Retina (tissue), 1 donor: ENCODE results near the gene SPDYC.
"Not testable (repeated sequence)": the region's sequence is repeated elsewhere in the genome, so short reads cannot be mapped to it uniquely, and the experiment has no call there.

Experiments used
- DNase-seq: peaks from one replicate; pipeline ENCODE4 v3.0.0-alpha.2; 2016

SPDYC gene

DNA sequence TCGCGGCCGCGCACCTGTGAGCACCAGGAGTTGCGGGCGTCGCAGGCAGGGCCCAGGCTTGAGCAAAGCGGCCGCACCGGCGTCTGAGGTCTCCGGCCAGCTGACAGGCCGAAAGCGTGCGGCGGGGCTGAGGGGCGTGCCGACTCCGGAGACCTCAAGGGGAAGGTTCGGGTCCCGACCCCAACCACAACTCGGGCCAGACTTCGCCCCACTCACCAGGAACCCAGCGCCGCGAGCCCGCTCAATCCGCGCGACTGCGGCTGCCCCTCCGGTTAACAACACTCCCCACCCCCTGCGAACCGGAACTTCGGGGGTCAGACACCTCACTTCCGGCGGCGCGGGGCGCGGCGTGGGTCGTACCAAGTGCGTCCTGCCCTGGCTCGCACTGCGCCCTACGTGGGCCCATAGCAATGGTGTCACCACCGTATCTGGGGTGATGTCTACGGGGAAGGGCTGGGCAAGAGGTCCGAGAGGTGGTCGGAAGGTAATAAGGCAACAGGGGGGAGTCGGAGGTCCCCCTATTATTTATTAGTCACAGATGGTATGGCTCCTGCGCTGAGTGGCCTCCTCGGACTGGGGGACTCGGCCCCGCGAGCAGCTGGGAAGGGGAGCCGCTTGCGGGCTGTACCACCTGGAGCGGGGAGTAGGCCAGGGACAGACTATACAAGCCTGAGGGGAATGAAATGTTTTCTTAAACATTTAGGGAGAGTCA is 35.6 kb upstream of the SPDYC start, which contains the start of gene SYVN1:
TSS of gene SYVN1 (minus strand) at position 280 of the 712 bp plus-strand sequence. CDS start 918 bp downstream, outside the sequence.
- peak; percentile 99 for DNase-seq

DNA sequence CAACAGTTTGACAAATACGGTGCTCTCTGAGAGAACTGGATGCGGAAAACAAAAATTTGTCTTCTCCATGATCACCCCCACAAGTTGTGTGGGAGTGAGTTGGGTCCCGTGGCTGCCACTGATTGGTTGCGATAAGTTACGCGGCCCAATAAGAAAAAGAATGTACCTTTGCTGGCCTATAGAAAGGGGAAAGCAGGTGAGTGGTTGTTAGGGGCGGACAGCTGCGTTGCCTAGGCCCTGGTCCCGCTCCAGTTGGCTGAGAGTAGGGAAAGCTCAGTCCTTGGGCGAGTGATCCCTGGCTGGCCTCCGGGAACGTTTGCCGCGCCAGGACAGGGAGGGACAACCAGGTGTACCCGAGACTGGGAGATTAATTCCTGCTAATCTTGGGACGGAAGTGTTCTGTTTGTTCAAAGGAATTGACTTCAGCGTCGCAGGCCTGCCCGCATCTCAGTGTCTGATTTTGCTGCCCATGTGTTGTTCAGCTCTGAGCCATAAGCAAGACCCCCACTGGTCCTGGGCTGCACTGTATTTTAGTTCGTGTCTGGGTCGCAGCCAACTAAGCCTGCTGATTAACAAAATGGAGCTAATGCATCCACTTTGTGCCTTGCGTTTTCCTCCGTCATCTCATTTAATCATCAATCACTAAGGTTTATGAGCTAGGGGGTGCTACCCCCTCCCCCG is 34.9 kb upstream of the SPDYC start:
- no peak for DNase-seq

DNA sequence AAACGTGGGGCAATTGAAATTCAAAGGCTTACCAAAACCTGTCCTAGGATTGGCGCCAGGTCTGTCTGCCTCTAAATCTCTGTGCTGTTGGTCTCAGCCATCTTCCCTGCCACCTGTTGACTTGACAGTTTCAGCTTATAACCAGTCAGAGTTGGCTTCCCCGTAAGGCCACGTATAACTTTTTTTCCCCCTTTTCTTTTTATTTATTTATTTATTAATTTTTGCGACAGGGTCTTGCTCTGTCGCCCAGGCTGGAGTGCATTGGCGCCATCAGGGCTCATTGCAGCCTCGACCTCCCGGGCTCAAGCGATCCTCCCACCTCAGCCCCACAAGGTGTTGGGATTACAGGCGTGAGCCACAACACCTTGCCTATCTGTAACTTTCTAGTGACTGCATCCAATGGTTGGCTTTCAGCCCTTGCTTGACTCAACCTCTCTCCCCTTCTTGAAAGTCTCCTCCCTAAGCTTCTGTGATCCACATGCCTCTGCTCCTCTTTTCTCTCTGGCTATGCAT is 34.3 kb upstream of the SPDYC start:
- DNase-seq: no peak

DNA sequence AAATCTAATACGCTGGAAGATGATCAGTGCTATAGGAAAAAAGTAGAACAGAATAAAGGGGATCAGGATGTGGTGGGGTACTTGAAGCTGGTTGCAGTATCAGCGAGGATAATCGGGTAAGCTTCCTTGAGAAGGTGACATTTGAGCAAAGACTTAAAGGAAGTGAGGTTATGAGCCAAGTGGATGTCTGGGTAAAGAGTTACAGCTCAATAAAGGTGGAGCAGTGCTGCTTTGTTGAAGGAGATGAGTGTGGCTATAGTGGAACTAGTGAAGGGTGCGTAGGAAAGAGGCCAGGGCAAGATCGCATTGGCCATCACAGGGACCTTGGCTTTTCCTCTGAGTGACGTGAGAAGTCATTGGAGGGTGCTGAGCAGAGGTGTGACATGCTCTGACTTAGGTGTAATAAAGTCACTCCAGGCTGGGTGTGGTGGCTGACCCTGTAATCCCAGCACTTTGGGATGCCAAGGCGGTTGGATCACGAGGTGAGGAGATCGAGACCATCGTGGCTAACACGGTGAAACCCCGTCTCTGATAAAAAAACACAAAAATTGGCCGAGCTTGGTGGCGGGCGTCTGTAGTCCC is 33.4 kb upstream of the SPDYC start:
- no peak for DNase-seq

DNA sequence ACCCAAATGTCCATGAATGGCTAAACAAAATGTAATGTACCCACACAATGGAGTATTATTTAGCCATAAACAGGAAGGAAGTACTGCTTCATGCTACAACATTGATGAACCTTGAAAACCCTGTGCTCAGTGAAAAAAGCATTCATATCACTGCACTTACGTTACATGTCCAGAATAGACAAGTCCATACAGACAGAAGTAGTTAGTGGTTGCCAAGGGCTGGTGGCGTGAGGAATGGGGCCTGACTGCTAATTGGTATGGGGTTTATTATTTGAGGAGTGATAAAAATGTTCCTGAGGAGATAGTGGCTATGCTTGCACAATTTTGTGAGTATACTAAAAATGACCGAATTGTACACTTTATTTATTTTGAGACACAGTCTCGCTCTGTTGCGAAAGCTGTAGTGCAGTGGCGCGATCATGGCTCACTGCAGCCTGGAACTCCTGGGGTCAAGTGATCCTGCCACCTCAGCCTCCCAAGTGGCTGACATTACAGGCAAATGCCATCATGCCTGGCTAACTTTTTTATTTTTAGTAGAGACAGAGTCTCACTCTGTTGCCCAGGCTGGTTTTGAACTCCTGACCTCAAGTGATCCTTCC is 28.0 kb upstream of the SPDYC start:
- no peak for DNase-seq

DNA sequence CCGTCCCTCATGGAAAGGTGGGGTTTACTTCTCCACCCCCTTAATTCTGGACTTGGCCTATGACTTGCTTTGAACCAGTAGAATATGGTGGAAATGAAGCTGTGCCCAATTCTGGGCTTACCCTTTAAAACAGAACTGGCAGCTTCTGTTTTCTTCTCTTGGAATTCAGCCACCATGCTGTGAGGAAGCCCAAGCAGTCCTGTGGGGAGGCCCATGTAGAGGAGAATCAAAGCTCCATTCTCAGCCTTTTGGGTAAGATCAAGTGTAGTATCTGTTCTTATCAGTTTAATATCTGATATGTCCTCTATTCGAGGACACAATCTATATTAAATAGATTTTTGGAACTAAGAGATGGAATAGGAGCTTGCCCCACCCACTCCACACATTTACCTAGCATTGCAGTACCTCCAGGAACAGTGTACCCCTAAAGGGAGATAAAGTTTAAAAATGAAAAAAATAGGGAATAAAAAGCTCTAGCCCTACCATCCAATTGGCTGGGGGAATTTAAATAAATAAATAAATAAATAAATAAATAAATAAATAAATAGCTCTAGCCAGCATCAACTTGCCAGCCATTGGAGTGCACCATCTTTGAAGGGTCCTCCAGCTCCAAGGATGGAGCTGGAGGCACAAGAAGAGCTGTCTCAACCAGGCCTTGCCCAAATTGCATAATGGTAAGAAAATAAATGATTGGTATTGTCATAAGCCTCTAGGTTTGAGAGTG is 22.5 kb upstream of the SPDYC start:
- DNase-seq: no peak

DNA sequence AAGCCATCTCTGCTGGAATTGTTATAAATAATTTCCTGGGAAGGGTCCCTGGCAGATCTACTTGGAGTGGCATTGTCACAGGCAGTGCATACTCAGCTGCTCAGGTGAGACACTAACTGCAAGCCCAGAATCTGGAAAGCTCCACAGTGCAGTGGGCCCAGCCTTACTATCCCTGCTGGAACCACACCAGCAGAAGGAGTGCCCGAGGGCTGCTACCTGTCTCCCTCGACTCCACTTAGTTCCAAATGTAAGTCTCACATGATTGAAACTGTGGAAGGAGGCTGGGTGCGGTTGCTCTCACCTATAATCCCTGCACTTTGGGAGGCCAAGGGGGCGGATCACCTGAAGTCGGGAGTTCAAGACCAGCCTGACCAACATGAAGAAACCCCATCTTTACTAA is 21.4 kb upstream of the SPDYC start:
- DNase-seq: no peak

DNA sequence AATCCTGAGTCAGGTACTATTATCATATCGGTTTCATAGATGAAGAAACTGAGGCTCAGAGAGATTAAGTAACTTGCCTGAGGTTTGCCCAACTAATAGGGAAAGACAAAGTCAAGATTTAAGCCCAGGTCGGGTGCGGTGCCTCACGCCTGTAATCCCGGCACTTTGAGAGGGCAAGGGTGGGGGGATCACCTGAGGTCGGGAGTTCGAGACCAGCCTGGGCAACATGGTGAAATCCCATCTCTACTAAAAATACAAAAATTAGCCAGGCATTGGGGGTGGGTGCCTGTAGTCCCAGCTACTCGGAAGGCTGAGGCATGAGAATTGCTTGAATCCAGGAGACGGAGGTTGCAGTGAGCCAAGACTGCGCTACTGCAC is 19.9 kb upstream of the SPDYC start:
- DNase-seq: not testable (repeated sequence)

DNA sequence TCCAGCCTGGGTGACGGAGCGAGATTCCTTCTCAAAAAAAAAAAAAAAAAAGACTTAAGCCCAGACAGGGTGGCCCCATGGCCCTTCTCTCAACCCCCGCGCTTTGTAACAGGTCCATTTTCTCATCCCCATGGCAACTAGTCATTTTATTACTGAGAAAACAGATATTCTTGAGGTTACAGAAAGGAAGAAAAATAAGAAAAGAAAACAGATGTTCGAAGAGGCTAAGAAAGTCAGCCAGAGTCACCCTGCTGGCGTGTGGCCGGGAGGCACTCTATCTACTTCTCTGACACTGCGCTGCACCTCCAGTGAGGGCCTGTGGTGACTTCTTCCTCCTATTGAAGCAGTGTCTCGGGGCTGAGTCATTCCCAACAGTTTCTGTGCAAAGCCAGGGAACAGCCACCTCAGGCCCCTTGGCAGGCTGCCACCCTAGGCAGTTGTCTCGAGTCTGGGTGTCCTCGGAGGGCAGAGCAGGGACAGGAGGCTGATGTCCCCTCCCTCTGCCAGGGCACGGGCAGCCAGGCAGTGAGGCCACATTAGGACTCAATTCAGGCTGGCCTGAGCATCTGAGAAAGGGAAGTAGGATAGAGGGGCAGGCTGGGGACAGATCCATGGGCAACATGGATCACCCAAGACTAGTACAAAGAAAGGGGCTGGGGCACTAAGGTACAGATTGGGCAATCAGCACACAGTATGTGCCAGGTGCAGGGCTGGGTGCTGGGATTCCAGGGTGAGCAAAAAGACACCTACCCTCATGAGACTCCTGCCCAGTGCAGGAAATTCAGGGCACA is 19.3 kb upstream of the SPDYC start:
- DNase-seq: no peak

DNA sequence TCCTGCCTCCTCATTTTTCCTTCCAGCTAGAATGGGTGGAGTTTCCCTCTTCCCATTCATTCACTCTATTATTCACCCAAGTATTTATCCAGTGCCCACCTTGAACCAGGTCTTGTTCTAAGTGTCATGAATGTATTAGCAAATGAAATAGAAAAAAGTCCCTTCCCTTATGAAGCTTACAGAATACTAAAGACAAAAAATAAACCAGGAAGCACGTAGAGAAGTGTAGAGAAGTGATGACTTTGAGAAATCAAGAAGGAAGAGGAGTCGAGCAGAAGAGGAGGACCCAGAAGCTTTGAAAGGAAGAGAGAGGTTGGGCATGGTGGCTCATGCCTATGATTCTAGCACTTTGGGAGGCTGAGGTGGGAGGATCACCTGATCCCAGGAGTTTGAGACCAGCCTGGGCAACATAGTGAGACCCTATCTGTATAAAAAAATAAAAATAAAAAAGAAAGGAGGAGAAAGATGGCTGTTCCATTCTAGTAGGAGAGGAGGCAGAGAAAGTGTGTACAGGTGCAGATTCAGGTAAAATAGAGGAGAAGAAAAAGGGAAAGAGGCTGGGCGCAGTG is 18.6 kb upstream of the SPDYC start:
- DNase-seq: no peak

DNA sequence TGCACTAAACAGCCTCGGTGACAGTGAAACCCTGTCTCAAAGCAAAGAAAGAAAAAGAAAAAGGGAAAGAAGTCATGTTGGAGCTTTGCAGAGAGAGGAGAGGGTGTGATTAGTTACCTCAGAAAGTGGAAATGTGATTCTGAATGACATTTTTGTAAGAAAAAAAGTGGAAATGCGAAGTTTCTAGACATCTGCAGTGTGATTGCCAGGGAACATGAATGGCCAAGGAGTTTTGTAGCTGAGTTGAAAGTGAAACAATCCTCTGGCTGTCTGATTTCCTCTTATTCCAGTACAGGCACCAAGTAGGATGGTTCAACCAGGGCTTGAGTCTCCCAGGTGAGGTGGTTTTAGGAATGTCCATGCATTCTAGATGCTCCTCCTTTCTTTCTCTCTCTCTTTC is 17.9 kb upstream of the SPDYC start:
- no peak for DNase-seq

DNA sequence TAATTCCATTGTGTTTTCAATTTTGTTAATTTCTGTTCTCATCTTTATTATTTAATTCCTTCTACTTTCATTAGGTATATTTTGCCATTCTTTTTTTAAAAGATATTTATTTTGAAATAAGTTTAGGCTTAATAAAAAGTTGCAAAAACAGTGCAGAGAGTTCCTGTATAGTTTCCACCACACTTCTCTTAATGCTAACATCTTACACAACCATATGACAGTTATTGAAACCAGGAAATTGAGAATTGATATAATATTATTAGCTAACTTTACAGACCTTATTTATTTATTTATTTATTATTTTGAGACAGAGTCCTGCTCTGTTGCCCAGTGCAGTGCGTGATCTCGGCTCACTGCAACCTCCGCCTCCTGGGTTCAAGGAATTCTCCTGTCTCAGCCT is 13.8 kb upstream of the SPDYC start:
- no peak for DNase-seq

DNA sequence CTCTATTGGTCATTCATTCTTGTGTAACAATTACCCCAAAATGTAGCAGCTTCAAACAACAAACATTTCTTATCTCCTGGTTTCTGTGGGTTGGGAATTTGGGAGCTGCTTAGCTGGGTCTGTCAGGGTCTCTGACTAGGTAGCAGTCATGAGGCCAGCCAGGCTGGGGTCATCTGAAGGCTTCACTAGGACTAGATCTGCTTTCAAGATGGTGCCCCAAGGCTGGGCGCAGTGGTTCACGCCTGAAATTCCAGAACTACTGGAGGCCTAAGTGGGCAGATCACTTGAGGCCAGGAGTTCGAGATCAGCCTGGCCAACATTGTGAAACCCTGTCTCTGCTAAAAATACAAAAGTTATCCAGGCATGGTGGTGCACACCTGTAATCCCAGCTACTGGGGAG is 13.1 kb upstream of the SPDYC start:
- DNase-seq: no peak

DNA sequence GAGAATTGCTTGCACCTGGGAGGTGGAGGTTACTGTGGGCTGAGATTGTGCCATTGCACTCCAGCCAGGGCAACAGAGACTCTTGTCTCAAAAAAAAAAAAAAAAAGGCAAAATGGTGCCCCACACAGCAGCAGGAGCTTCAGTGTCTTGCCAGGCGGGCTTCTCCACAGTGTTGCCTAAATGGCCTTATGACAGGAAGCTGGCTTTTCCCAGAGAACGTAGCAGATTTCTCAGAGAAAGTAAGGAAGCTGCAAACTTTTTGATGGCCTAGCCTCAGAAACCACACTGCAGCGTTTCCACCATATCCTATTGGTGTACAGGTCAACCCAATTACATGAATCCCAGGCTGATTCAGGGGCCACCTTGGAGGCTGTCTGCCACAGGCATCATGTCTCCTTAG is 12.7 kb upstream of the SPDYC start:
- no peak for DNase-seq

DNA sequence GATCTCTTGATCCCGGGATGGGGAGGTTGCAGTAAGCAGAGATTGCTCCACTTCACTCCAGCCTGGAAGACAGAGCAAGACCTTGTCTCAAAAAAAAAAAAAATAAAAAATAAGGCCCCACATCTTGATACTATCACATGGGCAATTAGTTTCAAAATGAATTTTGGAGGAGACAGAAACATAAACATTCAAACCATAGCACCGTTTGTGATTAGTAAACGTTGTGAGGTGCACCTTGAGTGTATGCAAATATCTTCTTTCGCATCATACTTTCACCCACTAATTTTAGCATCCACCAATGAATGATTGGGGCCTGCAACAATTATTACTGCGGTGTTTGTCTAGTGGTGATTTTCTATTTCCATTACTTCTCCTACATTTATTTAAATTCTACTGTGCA is 11.0 kb upstream of the SPDYC start:
- DNase-seq: no peak

DNA sequence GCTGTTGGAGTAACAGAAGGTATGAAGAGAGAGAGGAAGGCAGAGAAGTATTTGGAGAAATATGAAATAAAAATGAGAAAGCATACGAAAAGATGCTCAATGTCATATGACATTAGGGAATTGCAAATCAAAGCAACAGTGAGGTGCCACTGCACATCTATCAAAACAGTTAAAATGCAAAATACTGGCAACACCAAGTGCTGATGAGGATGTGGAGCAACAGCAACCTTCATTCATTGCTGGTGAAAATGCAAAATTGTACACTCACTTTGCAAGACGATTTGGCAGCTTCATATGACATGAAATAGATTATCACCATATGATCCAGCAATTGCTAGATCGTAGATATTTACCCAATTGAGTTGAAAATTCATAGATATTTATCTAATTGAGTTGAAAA is 9.4 kb upstream of the SPDYC start:
- no peak for DNase-seq

DNA sequence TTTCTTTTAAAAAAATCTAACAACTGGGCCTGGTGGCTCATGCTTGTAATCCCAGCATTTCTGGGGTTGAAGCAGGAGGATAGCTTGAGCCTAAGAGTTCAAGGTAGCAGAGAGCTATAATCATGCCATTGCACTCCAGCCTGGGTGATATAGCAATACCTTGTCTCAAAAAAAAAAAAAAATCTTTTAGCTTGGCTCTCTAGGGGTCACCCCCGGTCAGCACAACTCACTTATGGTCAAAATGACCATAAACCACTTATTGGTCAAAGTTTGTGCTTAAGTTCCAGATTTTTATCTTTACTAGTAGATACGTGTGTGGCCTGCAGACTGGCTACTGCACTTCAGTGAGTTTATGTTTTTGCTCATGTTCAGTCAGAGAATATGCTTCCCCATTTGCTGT is 6.3 kb upstream of the SPDYC start:
- DNase-seq: no peak

DNA sequence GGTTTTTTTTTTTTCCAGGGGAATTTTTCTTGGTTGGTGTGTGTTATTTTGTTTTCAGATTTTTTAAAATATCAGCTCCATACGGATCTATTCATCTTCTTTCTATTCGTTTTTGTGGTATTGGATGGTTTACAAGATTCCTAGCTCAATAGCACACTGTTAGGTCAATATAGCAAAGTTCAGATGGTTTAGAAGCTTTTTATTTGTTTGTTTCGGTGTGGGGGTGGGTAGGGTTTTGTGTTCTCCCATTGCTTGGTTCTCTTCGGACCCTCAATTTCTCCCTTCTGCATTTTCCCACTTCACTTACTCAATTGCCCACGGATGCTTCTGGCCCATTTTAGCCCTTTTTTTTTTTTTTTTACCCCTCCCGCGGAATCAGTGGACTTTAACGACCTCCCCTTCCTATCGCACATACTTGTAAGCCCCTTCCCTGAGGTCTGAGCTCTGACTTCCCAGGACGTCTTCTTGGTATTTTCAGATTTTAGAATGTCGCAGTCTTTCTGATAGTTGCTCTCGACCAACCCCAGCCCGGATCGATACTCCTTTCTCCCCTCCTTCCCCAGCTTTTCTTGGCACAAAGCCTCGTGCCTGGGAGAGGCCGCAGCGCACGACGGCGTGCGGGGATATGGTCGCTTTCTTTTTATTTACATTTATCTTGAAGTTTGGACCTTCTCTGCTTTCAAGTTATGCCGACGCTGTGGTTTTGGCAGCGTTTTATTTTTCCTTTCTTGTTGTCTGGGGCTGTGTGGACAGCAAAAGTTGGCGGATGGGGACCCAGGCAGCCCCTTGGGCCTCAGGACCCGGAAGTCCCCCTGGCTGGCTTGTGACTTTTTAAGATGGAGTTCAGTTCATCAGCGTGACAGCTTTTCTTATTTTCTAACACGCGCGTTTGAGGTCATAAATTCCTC is 4.4 kb upstream of the SPDYC start:
- no peak for DNase-seq

DNA sequence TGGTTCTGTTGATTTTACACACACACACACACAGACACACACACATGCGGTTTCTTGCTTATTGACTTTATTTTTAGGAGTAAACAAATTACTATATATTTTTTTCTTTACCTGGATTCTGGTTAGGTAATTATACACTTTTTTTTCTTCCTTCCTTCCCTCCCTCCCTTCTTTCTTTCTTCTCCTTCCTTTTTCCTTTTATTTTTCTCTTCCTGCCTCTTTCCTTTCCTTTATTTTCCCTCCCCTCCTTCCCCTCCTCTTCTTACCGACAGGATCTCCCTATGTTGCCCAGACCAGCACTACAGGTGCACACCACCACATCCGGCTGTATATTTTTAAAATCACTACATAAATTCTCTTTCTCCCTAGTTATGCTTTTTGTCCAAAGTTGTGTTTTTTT is 3.1 kb upstream of the SPDYC start:
- DNase-seq: no peak

DNA sequence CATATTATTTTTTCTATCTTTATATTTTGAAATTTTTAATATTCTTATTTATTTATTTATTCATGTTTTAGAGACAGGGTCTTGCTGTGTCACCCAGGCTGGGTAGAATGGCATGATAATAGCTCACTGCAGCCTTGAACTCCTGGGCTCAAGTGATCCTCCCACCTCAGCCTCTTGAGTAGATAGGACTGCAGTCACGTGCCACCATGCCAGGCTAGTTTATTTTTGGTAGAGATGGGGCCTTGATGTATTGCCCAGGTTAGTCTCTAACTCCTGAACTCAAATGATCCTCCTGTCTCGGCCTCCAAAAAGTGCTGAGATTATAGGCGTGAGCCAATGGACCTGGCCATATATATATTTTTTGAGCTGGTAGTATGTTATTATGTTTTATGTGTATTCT is 2.4 kb upstream of the SPDYC start:
- no peak for DNase-seq

DNA sequence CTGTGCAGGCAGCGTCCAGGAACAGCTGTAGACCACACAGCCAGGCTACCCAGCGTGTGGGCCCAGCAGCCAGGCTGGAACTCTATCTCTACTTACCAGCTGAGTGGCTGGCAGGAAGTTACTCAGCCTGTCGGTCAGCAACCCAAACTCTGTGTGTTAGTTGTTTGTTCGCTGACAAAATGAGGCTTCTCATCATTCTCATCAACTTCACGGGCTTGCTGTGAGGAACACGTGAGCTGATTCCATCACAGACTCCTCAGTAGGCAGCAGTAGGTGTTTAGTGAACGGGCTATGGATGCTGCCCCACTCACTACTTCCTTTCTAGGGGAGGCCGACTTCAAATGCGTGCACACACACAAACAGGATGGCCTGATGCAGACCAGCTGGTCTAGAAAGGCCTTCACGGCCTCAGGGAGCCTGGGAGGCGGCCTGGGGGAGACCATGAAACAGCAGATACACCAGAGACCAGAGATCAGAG is 830 bp upstream of the SPDYC start:
- no peak for DNase-seq
